HG03378 (cell line): ENCODE results near the gene SYNE2.
A peak's percentile ranks its signal among the peaks of the same experiment; 100 is the strongest.

Source experiments
- ATAC-seq: cut with Tn5 transposase; IDR thresholded peaks from one replicate; pipeline ENCODE4 v1.9.1; 2021; ENCODE audit warnings: mild to moderate bottlenecking, moderate library complexity; ENCODE audit not compliant: unreplicated experiment

The SYNE2 gene

DNA sequence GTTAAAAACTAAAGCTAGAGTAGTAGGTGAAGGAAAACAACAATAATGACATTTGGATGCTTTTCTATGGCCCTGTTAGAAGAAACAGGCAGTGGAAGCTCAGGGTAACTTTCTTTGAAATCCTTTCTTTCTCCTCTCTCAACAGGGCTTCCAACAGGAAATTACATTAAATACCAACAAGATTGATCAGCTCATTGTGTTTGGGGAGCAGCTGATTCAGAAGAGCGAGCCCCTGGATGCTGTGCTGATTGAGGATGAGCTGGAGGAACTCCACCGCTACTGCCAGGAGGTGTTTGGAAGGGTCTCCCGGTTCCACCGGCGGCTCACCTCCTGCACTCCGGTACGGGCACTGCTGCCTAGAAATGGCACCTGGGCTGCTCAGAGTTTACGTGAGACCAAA lies 359.9 kb downstream of the SYNE2 start:
- ATAC-seq, result no peak

DNA sequence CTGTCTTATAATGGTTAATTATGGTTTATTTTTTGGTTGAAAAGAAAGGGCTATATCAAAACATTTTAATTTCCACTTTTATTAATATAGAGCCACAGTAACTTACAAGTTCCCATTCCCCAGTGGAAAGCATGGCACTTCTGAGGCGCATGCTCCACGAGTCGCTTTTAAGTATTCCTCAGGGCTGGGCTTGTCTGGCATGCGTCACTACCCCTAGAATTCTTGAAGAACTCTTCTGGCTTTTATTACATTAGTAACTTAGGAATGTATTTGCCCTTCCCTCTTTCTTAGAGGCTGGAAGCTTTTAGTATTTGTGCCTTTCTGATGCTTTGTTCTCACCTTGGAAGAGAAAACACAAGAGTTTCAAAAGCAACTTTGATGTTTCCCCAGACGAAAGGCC lies 360.3 kb downstream of the SYNE2 start:
- ATAC-seq, result no peak

DNA sequence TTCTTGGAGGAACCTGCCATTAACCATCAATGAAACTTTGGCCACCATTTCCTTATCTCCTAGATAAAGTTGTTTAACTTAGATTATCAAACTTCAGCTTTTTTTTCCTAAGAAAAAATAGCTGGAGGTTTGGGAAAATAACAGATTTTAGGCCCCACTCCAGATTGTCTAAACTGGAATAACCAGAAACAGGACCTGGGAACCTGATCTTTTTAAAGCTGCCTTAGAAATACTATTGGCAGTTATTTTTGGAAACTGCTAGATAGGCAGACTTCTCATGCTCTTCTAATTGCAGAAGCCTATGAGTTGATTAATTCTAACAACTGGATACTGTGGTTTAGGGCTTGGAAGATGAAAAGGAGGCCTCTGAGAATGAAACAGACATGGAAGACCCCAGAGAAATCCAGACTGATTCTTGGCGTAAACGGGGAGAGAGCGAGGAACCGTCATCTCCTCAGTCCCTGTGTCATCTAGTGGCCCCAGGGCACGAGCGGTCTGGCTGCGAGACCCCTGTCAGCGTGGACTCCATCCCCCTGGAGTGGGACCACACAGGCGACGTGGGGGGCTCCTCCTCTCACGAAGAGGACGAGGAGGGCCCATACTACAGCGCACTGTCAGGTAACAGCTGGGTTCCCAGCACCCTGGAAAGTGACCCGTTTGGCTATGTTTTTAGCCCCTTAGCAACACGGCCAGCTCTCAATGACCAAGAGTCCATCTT lies 361.2 kb downstream of the SYNE2 start:
- ATAC-seq, result no peak

DNA sequence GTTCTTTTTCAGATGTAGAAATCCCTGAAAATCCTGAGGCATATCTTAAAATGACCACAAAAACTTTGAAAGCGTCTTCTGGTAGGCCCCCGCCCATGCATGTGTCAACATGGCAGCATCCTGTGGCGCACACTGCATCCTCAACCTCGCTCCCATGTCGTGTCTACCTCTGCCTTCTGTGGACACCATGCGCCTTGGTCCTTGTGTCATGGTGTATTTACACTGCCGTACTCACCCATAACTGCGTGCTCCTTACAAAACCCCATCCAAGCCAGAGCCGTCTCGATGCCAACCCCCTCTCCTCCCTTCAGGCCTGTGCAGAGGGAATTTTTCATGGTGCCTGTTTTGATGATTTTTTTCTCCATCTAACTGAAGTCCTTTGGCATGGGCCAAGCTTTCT lies 362.5 kb downstream of the SYNE2 start:
- ATAC-seq, result no peak

DNA sequence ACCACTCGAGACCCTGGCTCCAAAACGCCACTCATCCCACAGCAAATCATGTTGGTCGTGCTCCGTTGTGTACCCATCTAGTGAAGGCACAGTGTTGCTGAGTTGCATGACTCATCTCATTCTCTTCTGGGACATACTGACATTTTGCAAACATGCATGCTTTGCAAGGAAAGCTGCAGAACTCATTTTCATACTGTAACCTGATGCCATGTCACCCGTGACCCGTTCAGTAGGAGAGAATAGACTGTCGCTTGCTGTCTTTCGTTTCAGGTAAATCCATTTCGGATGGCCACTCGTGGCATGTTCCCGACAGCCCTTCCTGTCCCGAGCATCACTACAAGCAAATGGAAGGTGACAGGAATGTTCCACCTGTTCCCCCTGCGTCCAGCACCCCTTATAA lies 363.2 kb downstream of the SYNE2 start:
- ATAC-seq, result no peak

DNA sequence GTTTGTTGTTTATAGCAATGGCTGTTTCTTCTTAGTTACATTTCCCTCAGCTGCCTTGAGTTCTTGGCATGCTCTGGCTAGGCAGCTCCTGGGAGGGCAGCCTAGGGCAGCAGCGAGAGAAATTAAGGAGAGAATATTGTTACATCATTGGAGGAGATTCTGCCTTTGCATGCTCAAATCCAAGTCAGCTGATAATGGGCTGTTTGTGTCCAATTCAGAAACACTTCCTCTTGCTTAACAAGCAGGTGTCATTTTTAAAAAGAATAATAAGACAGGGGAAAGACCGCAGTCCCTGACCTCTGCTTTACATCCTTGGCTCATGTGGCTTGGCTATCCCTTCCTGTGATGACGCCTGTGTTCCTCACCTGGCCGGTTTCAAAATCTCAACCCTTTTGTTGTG lies 364.5 kb downstream of the SYNE2 start:
- no peak for ATAC-seq

DNA sequence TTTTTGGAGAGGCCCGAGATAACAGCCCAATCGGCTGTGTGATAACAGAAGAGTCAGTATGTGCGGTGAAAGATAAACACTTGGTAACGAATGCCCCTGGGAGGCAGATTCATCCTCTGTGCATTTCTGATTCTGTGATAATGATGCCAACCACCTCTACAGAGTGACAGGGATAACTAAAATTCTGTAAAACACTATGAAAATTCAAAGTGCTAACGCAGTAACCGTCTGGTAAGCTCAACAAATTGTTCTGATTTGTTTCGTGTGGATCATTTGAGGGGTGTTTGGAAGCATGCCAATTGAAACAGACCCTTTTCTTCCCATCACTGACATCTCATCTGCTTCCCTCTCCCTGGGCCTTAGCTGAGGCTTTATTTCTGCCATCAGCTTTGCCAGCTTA lies 365.0 kb downstream of the SYNE2 start:
- no peak for ATAC-seq

GRCh38 chr14:64218344-64219240 lies 365.8 kb downstream of the SYNE2 start:
- ATAC-seq, result peak; percentile 54

DNA sequence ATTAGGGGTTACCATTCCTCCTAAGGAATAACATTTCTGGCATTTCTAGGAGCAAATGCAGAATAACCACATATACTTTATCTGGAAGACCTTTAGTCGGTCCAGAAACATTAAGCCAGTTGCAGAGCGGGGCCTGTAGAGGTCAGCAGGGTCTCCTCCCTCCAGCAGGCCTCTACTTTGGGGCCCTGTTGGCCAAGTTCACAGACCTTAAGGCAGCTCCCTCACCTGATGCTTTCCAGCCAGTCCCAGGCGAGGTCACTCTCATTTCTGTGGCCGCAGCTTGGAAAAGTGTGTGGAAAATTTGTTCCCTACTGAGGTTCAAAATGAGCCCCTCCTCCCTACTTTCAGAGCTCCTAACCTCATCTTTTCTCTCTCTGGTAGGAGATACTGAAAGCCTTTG lies 367.3 kb downstream of the SYNE2 start:
- ATAC-seq, result no peak

GRCh38 chr14:64220466-64220865 lies 367.7 kb downstream of the SYNE2 start:
- ATAC-seq, result no peak

DNA sequence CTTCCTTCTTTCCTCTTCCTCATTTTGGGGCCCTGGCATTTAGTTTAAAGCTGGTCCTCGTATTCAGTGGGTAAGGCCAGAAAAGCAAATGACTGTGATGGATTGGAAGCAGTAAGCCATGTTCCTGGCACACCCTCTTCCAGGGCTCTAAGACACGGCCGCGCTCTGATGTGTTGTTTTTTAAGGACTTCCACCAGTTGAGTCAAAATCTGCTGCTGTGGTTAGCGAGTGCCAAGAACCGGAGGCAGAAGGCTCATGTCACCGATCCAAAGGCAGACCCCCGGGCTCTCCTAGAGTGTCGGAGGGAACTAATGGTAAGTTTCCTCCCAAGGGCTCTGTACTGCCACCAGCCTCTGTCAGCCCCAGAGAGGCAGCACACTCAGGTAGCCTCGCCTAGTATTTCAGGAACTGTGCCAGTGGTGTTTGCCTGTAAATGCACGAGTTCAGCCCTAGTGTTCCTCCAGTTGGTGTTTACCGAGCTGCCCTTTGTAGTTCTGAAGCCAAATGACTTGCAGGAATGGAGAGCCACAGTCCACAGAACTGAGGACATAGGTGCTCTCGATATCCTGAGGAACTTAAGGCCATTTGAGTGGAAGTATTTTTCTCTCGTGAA lies 368.7 kb downstream of the SYNE2 start:
- no peak for ATAC-seq

DNA sequence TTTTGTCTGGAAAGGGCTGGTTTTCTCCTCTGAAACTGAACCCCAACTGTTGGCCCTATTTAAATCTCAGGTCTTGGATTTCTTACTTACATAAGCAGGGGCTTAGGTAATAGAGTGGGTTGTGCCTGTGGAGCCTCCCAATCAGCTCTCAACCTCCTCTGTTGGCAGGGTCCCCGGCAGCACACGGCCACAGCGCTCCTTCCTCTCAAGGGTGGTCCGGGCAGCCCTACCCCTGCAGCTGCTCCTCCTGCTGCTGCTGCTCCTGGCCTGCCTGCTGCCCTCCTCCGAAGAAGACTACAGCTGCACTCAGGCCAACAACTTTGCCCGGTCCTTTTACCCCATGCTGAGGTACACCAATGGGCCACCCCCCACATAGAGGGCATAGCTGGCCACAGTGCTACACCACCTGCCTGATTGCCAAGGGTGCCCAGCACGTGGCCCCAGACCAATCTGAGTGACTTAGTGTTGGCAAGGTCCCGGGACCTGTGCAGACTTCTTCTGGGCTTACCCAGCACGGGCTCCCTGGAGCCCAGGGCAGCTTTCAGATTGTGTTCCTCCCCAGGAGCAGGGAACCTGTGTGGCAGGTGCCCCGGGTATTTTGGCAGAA lies 372.4 kb downstream of the SYNE2 start:
- ATAC-seq, result no peak

- ATAC-seq, result no peak
Measured at GRCh38 chr14:64227856-64228255, 375.1 kb downstream of the SYNE2 start.

DNA sequence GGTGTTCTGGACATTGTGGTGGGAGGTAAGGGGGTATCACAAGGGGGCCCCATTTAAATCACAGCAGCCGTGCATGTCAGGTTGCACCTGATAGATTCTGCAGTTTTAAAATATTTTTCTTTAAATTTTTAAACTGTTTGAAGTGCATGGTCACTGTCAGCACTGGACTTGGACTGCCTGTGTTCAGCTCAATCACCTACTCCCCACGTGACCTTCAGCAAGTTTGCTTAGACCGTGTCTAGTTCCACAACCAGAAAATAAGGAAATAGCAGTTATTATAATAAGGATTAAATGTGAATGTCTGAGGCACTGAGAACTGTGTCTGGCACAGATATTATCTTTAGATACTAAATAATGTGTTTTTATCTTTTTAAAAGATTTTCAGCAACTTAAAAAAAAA lies 376.7 kb downstream of the SYNE2 start:
- ATAC-seq, result no peak

DNA sequence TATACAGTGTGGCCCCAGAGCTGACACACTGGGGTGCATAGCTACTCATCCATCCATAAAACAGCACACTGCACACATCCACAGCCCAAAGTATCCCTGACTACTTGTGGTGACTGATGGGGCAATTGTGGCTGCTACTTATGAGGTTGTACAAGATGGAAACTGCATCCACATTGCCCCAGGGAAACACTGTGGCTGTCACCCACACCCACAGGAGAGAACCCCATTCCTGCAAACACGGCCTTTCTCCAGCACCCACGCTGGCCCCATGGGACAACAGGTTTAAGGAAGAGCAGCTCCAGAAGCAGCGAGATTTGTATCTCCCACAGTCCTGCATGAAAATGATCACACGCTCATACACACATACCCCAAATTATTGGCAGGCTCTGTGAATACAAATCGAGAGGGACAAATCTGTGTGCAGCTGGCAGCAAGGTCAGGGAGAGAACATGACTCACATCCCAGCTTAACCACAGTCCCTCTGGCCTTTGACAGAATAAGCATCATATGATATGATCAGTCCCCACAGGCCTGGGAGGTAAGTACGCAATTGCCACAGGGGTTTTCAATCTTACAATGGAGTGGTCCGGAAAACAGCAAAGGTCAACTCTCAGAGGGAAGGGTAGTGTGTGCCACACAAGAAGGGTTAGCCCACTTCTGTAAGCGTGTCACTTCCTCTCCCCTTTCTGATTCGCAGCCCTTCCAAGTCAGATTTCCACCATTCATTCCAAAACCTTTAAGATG lies 379.5 kb downstream of the SYNE2 start:
- peak; percentile 50 for ATAC-seq

DNA sequence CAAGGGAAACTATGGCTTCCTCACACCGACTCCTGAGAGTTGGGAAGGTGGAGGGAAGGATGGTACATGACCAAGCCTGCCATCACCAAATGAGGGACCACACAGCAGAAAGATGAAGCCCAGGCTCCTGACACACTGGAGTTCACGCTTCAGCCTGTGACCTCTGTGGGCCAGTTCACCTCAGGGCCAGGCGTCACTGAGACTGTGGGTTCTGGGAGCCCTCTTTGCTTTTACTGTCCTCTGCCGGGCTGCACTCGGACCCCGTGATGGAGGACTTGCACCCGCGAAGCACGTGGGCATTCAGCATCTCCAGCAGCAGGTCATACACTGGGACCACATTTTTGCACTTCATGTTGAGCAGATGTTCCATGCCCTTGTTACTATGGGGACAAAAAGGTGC lies 380.1 kb downstream of the SYNE2 start:
- ATAC-seq, result no peak

GRCh38 chr14:64233531-64234190 lies 380.9 kb downstream of the SYNE2 start:
- ATAC-seq, result no peak

DNA sequence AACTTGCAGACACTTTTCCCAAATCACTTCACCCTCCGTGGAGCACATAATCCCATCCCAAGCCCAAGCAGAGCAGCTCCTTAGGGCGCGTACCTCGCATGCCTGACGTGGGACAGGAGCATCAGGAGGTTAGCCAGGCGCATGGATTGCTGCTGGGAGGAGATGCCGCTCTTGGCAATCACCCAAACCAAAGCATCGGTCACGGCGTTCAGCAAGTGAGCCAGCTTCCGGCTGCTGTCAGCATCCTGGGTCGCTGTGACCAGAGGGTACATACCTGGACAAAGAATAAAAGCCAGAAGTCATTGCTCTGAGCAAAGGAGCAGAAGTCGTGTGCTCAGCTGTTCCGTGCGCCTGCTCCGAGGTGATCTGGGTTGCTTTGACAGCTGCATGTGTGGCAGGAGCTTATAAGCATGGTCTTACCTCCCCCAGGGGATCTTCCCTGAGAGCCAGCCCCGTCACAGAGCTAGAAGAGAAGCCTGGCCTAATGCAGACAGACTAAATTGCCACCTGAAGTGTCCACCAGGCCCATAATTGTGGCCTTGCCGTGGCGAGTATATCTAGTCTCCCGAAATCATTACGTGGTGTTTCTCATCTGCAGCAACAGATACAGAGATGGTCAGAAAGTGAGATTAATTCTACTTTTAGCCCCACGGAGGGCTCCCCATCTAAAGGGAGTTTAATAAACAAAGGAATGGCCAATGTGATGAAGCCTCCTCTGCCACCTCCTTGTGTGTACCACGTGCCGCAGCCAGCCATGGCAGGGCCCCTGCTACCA lies 382.3 kb downstream of the SYNE2 start:
- ATAC-seq, result no peak
